ENCODE results near the gene OR5W2. TPM values are rescaled to one million over a fixed set of nuclear protein-coding genes. Genes with fewer than 3 reads are reported as not detected.

Gene OR5W2
- total RNA-seq, 1 donor from 2014 or later, result not detected

Other genes with a start within 250 kb of the OR5W2 start
- not detected in 3 replicates for gene OR5D13, start 141.1 kb downstream of the OR5W2 start, total RNA-seq
- gene OR5D14, start 119.0 kb downstream of the OR5W2 start, total RNA-seq, result not detected in 3 replicates
- not detected in 3 replicates for gene OR5L1, start 103.2 kb downstream of the OR5W2 start, total RNA-seq
- gene OR5D18, start 95.0 kb downstream of the OR5W2 start, total RNA-seq, result not detected in 3 replicates
- gene OR5L2, start 87.4 kb downstream of the OR5W2 start, total RNA-seq, result not detected in 3 replicates
- not detected in 3 replicates for gene OR5D16, start 75.8 kb downstream of the OR5W2 start, total RNA-seq
- not detected in 3 replicates for gene TRIM51, start 31.3 kb downstream of the OR5W2 start, total RNA-seq
- gene OR5I1, start 21.8 kb upstream of the OR5W2 start, total RNA-seq, result not detected in 3 replicates
- not detected in 3 replicates for gene OR10AG1, start 55.4 kb upstream of the OR5W2 start, total RNA-seq
- gene OR5F1, start 80.0 kb upstream of the OR5W2 start, total RNA-seq, result not detected in 3 replicates
- not detected in 3 replicates for gene OR5AS1, start 113.1 kb upstream of the OR5W2 start, total RNA-seq
- not detected in 3 replicates for gene OR8I2, start 178.7 kb upstream of the OR5W2 start, total RNA-seq
- gene OR8H2, start 189.1 kb upstream of the OR5W2 start, total RNA-seq, result not detected in 3 replicates
- gene OR8H3, start 207.8 kb upstream of the OR5W2 start, total RNA-seq, result not detected in 3 replicates
- not detected in 3 replicates for gene OR8J3, start 225.6 kb upstream of the OR5W2 start, total RNA-seq
- not detected in 3 replicates for gene OR8K5, start 245.7 kb upstream of the OR5W2 start, total RNA-seq

All from mesothelial cell of epicardium (in vitro differentiated cells).